ENCODE data around the gene SIAH1.

DNA sequence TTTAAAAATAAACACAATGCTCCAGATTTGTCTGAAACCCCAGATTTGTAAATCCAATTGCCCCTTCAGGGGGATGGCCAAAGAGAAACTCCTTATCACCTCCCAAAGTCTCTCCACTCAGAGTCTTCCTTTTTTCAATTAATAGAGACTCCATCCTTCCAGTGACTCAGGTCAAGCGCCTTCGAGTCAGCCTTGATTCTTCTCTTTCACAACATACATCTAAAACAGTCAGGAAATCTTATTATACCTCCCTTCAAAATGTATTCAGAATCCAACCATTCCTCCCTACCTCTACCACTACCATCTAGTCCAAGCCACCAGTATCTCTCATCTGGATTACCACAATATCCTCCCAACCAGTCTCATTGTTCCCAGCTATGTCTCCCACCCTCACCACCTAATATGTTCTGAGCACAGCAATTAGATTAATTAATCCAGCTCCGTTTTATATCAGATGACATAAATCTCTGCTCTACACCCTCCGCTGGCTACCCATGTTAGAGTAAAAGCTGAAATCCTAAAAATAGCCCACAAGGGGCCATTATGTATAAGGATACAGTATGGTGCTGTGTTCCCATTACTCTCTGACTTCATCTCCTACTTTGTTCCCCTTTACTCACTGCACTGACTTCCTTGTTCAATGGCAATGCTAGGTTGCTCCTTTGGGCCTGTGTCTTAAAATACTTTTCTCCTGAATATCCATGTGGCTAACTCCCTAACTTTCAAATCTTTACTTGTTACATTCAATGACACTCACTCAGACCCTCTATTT, 11.8 kb downstream of the SIAH1 start:
- TF ChIP-seq, protein P1, sequence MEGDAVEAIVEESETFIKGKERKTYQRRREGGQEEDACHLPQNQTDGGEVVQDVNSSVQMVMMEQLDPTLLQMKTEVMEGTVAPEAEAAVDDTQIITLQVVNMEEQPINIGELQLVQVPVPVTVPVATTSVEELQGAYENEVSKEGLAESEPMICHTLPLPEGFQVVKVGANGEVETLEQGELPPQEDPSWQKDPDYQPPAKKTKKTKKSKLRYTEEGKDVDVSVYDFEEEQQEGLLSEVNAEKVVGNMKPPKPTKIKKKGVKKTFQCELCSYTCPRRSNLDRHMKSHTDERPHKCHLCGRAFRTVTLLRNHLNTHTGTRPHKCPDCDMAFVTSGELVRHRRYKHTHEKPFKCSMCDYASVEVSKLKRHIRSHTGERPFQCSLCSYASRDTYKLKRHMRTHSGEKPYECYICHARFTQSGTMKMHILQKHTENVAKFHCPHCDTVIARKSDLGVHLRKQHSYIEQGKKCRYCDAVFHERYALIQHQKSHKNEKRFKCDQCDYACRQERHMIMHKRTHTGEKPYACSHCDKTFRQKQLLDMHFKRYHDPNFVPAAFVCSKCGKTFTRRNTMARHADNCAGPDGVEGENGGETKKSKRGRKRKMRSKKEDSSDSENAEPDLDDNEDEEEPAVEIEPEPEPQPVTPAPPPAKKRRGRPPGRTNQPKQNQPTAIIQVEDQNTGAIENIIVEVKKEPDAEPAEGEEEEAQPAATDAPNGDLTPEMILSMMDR (IDR thresholded peaks at IDR 0.05) = no peak
- TF ChIP-seq EZH2 (IDR thresholded peaks at IDR 0.05; ENCODE audit: borderline replicate concordance, insufficient read depth, low read depth, low read length, poor library complexity, severe bottlenecking) = no peak

Data from B cell (primary cell).